ENCODE results near the gene RSBN1L. TPM values are rescaled to one million over a fixed set of nuclear protein-coding genes. Genes with fewer than 3 reads are reported as not detected.

RSBN1L gene
- total and polyA plus RNA-seq, 2 donors (not counting 3 experiments of a cell fraction or from before 2014, with no cell fraction given), result 3.0 to 13.1 TPM

DNA sequence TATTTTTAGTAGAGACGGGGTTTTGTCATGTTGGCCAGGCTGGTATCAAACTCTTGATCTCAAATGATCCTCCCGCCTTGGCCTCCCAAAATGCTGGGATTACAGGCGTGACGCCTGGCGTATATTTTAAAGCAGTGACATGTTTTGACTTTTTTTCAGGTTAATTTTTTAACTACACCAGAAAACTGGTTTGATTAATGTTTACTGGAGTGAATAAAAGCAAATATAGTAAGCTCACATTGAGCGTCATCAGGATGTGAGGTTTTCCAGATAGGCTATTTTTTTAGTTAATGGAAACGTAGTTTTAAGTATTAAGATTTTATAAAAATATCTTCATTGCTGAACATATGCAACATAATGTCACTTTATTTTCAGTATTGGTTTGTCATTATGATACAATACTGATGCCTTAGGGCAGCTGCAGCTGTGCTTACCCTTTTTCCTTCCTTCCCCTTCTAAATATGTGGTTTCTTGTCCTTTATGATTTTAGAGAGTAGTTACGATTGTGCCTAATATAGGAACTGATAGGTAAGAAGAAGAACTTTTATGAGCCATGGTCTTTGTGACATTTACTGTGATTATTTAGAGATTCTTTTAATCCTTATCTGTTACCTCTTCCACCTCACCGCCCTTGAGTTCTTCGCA, 64.7 kb downstream of the RSBN1L start:
- no TSS peak for BruUV-seq (replicated peaks)
- Histone ChIP-seq H3K9me3 (replicated peaks; ENCODE audit: control insufficient read depth, insufficient read depth, low read length) (no peaks in the 10 kb centered on the region), H3K4me2 (ENCODE audit: insufficient read depth, low read length) (no peak overlapping the region), H3K9ac (replicated peaks; ENCODE audit: extremely low read depth, insufficient read depth, low read length) (no peak overlapping the region), H3K4me3 (replicated peaks in 1 of 3; ENCODE audit: insufficient read depth in 1 of 3, low read depth in 1 of 3, low read length in 3 of 3) (no peak overlapping the region), H3K27me3 (ENCODE audit: control insufficient read depth in 2 of 2, insufficient read depth in 2 of 2, low read length in 2 of 2) (no peaks in the 10 kb centered on the region), H3K4me1 (ENCODE audit: control insufficient read depth, extremely low read depth, insufficient read depth, low read length) (no peaks in the 10 kb centered on the region), H3K36me3 (ENCODE audit: control insufficient read depth in 2 of 2, extremely low read depth in 1 of 2, insufficient read depth in 2 of 2, low read length in 2 of 2) (no peaks in the 10 kb centered on the region), H4K20me1 (replicated peaks; ENCODE audit: control insufficient read depth, extremely low read depth, insufficient read depth, low read length) (no peaks in the 10 kb centered on the region), H3K79me2 (ENCODE audit: control insufficient read depth, insufficient read depth, low read length) (peaks cover 13% of the 10 kb centered on the region), H2AFZ (ENCODE audit: low read depth, low read length) (no peak overlapping the region), H3K27ac (ENCODE audit: insufficient read depth, low read depth, low read length) (no peak overlapping the region), H3K9me1 (replicated peaks; ENCODE audit: control insufficient read depth, extremely low read depth, insufficient read depth, low read length) (no peaks in the 10 kb centered on the region)
- no peak for DNase-seq (ENCODE audit: low read depth, low spot score)
- FAIRE-seq, result no peak
- POLR2A ChIA-PET, result no interaction called here
- TF ChIP-seq POLR2A (IDR thresholded peaks at IDR 0.05; ENCODE audit: low read depth, low read length) (no peak), FOS (IDR thresholded peaks at IDR 0.05; ENCODE audit: borderline replicate concordance, insufficient read depth, low read length) (no peak), EZH2 (IDR thresholded peaks at IDR 0.05; ENCODE audit: borderline replicate concordance, low read depth, low read length, severe bottlenecking) (no peak)
- CTCF ChIA-PET, result interaction anchor here (0.9 to 3.7 kb wide), 5 partner anchors 13 to 174 kb away, joined by 3 to 43 read pairs (median 5); no protein-coding TSS in a partner anchor
- intact Hi-C loops (cut with micrococcal nuclease), result no loop called here
- dilution Hi-C loops (cut with MboI; ENCODE audit: extremely low pct_ligation_motif_present, low sequenced_read_pairs), result no loop called here

DNA sequence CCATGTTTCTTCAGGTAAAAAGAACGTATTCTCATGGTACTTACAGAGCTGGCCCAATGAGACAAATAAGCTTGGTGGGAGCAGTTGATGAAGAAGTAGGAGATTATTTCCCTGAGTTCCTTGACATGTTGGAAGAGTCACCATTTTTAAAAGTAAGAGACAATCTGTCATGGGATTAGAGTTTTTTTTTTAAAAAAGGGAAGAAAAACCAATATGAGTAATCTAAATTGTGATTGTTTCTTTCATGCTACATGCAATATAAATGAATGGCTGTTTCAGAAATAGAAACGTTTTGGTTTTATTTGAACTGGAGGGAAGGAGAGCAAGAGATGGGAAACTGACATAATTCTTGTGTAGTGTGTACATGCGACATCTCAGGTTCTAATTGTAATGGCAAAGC, 69.2 kb downstream of the RSBN1L start:
- Histone ChIP-seq H3K4me1 (ENCODE audit: control insufficient read depth, extremely low read depth, insufficient read depth, low read length) (no peaks in the 10 kb centered on the region), H2AFZ (ENCODE audit: low read depth, low read length) (no peak overlapping the region), H3K27ac (ENCODE audit: insufficient read depth, low read depth, low read length) (no peak overlapping the region), H3K4me3 (replicated peaks in 1 of 3; ENCODE audit: insufficient read depth in 1 of 3, low read depth in 1 of 3, low read length in 3 of 3) (no peak overlapping the region), H3K9ac (replicated peaks; ENCODE audit: extremely low read depth, insufficient read depth, low read length) (no peak overlapping the region), H3K27me3 (ENCODE audit: control insufficient read depth in 2 of 2, insufficient read depth in 2 of 2, low read length in 2 of 2) (no peaks in the 10 kb centered on the region), H3K9me1 (replicated peaks; ENCODE audit: control insufficient read depth, extremely low read depth, insufficient read depth, low read length) (no peaks in the 10 kb centered on the region), H4K20me1 (replicated peaks; ENCODE audit: control insufficient read depth, extremely low read depth, insufficient read depth, low read length) (no peaks in the 10 kb centered on the region), H3K36me3 (ENCODE audit: control insufficient read depth in 2 of 2, extremely low read depth in 1 of 2, insufficient read depth in 2 of 2, low read length in 2 of 2) (no peaks in the 10 kb centered on the region), H3K4me2 (ENCODE audit: insufficient read depth, low read length) (no peak overlapping the region), H3K79me2 (ENCODE audit: control insufficient read depth, insufficient read depth, low read length) (peaks cover 11% of the 10 kb centered on the region), H3K9me3 (replicated peaks; ENCODE audit: control insufficient read depth, insufficient read depth, low read length) (no peaks in the 10 kb centered on the region)
- dilution Hi-C loops (cut with MboI; ENCODE audit: extremely low pct_ligation_motif_present, low sequenced_read_pairs) (no loop called here), intact Hi-C loops (cut with micrococcal nuclease) (no loop called here)
- no TSS peak for BruUV-seq (replicated peaks)
- TF ChIP-seq, protein P1, sequence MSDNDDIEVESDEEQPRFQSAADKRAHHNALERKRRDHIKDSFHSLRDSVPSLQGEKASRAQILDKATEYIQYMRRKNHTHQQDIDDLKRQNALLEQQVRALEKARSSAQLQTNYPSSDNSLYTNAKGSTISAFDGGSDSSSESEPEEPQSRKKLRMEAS (IDR thresholded peaks at IDR 0.05; ENCODE audit: insufficient read depth, insufficient read length), result no peak
- TF ChIP-seq EZH2 (IDR thresholded peaks at IDR 0.05; ENCODE audit: borderline replicate concordance, low read depth, low read length, severe bottlenecking) (no peak), POLR2AphosphoS5 (IDR thresholded peaks at IDR 0.05; ENCODE audit: insufficient read depth, low read depth, low read length) (no peak), MYC (IDR thresholded peaks at IDR 0.05; ENCODE audit: low read depth, low read length) (no peak), GATA2 (IDR thresholded peaks at IDR 0.05; ENCODE audit: insufficient read depth, insufficient read length, low read depth, low read length) (no peak), JUN (IDR thresholded peaks at IDR 0.05; ENCODE audit: borderline replicate concordance, insufficient read depth, insufficient read length, low read depth) (no peak), POLR2A (IDR thresholded peaks at IDR 0.05; ENCODE audit: low read depth, low read length) (no peak)
- TF ChIP-seq, protein P2, sequence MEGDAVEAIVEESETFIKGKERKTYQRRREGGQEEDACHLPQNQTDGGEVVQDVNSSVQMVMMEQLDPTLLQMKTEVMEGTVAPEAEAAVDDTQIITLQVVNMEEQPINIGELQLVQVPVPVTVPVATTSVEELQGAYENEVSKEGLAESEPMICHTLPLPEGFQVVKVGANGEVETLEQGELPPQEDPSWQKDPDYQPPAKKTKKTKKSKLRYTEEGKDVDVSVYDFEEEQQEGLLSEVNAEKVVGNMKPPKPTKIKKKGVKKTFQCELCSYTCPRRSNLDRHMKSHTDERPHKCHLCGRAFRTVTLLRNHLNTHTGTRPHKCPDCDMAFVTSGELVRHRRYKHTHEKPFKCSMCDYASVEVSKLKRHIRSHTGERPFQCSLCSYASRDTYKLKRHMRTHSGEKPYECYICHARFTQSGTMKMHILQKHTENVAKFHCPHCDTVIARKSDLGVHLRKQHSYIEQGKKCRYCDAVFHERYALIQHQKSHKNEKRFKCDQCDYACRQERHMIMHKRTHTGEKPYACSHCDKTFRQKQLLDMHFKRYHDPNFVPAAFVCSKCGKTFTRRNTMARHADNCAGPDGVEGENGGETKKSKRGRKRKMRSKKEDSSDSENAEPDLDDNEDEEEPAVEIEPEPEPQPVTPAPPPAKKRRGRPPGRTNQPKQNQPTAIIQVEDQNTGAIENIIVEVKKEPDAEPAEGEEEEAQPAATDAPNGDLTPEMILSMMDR (IDR thresholded peaks at IDR 0.05; ENCODE audit: extremely low read depth in 1 of 2, insufficient read depth in 1 of 2, low read depth in 1 of 2, low read length in 2 of 2), result no peak
- no peak for DNase-seq (ENCODE audit: low read depth, low spot score)
- no peak for FAIRE-seq
- CTCF ChIA-PET, result interaction anchor here (1.0 to 2.7 kb wide), 3 partner anchors 8 to 274 kb away, joined by 3 to 10 read pairs (median 4); no protein-coding TSS in a partner anchor
- POLR2A ChIA-PET, result no interaction called here
